Cardiac muscle cell (in vitro differentiated cells and primary cell): ENCODE results near the gene CDK8. TPM values are rescaled to one million over a fixed set of nuclear protein-coding genes. Genes with fewer than 3 reads are reported as not detected.
A peak's percentile ranks its signal among the peaks of the same experiment; 100 is the strongest.
"Not testable (repeated sequence)": the region's sequence is repeated elsewhere in the genome, so short reads cannot be mapped to it uniquely, and the experiment has no call there.

ENCODE experiments used
- DNase-seq, 2 donors: peaks; one replicate each; pipeline versions ENCODE4 v3.0.0 to v3.0.0-alpha.2; 2010 to 2017; ENCODE audit warnings: low read depth in 1 of 2, low spot score in 1 of 2
- H3K27ac ChIP-seq: fragments of 200-600 bp; sonication (generic); 2 replicates; pipeline ENCODE4 v1.5.1; 2016
- H3K27me3 ChIP-seq: fragments of 200-600 bp; sonication (generic); 2 replicates; pipeline ENCODE4 v1.6.0; 2016; ENCODE audit warnings: control low read depth
- H3K36me3 ChIP-seq: fragments of 200-600 bp; sonication (generic); 2 replicates; pipeline ENCODE4 v1.5.1; 2016; ENCODE audit warnings: control low read depth
- H3K4me1 ChIP-seq: fragments of 200-600 bp; sonication (generic); 2 replicates; pipeline ENCODE4 v1.8.1; 2017; ENCODE audit warnings: low read depth, mild to moderate bottlenecking, mixed run types
- H3K4me3 ChIP-seq: fragments of 200-600 bp; sonication (generic); 2 replicates; pipeline ENCODE4 v1.5.1; 2016; ENCODE audit warnings: mild to moderate bottlenecking
- H3K9me3 ChIP-seq: fragments of 200-600 bp; sonication (generic); 2 replicates; pipeline ENCODE4 v1.5.1; 2017; ENCODE audit warnings: low read depth, mild to moderate bottlenecking, control low read depth
- CTCF ChIP-seq: IDR thresholded peaks from 2 replicates; pipeline ENCODE4 v1.5.1; 2012; ENCODE audit warnings: low read depth, mild to moderate bottlenecking, low read length
- polyA plus RNA-seq: library from polyadenylated mRNA; unstranded; fragments of >200 nt; fragmentation: Nextera tagmentation; extraction: Ambion mirVana; gene quantifications from 2 replicates; pipeline ENCODE4 v1.2.1, GENCODE V29; 2016
- total RNA-seq: library from RNA; depleted of rRNA; stranded (reverse); fragments of >200 nt; gene quantifications from 2 replicates; pipeline ENCODE4 v1.2.3, GENCODE V29; 2016

Gene CDK8
- total and polyA plus RNA-seq, 2 experiments from 2014 or later, result 19.8 to 26.7 TPM

DNA sequence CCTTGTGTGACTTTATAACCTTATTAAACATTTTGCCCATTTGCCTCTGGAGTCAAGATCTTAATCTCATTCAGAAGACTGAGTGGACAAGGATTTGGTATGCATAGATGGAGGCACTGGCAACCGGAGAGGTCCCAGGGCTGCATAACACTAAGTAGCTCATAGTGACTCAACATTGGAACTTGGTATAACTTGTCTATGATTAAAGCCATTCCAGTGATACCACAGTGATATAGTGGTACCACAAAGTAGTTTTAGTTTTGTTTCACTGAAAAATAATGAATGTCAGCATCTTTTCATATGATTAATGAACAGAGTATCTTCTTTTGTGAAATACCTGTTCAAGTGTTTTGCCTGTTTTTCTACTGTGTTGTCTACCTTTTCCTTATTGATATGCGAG lies 26.4 kb downstream of the CDK8 start:
- no peak for TF ChIP-seq CTCF
- DNase-seq, result peak in 1 of 2 donors; percentile 9
- Histone ChIP-seq H3K27ac (no peak overlapping the region), H3K27me3 (no peaks in the 10 kb centered on the region), H3K36me3 (no peaks in the 10 kb centered on the region), H3K4me3 (no peak overlapping the region), H3K9me3 (no peaks in the 10 kb centered on the region), H3K4me1 (no peaks in the 10 kb centered on the region)

- TF ChIP-seq CTCF, result no peak
- H3K9me3 ChIP-seq, result no peaks in the 10 kb centered on the region
- no peaks in the 10 kb centered on the region for H3K36me3 ChIP-seq
- no peak overlapping the region for H3K4me3 ChIP-seq
- no peaks in the 10 kb centered on the region for H3K4me1 ChIP-seq
- peak in 1 of 2 donors; percentile 11 for DNase-seq
- no peaks in the 10 kb centered on the region for H3K27me3 ChIP-seq
- H3K27ac ChIP-seq, result no peak overlapping the region
Measured at GRCh38 chr13:26280822-26281221, 26.9 kb downstream of the CDK8 start.

- not testable (repeated sequence) for DNase-seq, H3K9me3 ChIP-seq, H3K36me3 ChIP-seq, H3K4me3 ChIP-seq, H3K4me1 ChIP-seq, H3K27me3 ChIP-seq, H3K27ac ChIP-seq
Measured at GRCh38 chr13:26285911-26286310, 32.0 kb downstream of the CDK8 start.

GRCh38 chr13:26288838-26289237 lies 34.9 kb downstream of the CDK8 start:
- H3K27me3 ChIP-seq, H3K4me1 ChIP-seq, H3K4me3 ChIP-seq, H3K9me3 ChIP-seq, H3K27ac ChIP-seq, H3K36me3 ChIP-seq, DNase-seq: not testable (repeated sequence)

- Histone ChIP-seq H3K9me3 (no peaks in the 10 kb centered on the region), H3K4me1 (no peaks in the 10 kb centered on the region), H3K27me3 (no peaks in the 10 kb centered on the region), H3K27ac (no peak overlapping the region), H3K36me3 (no peaks in the 10 kb centered on the region), H3K4me3 (no peak overlapping the region)
- no peak for TF ChIP-seq CTCF
- DNase-seq, result no peak
Measured at GRCh38 chr13:26295812-26296211, 41.9 kb downstream of the CDK8 start.

- peak in 1 of 2 donors; percentile 1 for DNase-seq
- H3K9me3 ChIP-seq, result no peaks in the 10 kb centered on the region
- no peak overlapping the region for H3K27ac ChIP-seq
- no peaks in the 10 kb centered on the region for H3K27me3 ChIP-seq
- no peaks in the 10 kb centered on the region for H3K4me1 ChIP-seq
- TF ChIP-seq CTCF, result no peak
- no peak overlapping the region for H3K4me3 ChIP-seq
- H3K36me3 ChIP-seq, result no peaks in the 10 kb centered on the region
Measured at GRCh38 chr13:26299168-26299750, 45.3 kb downstream of the CDK8 start.

DNA sequence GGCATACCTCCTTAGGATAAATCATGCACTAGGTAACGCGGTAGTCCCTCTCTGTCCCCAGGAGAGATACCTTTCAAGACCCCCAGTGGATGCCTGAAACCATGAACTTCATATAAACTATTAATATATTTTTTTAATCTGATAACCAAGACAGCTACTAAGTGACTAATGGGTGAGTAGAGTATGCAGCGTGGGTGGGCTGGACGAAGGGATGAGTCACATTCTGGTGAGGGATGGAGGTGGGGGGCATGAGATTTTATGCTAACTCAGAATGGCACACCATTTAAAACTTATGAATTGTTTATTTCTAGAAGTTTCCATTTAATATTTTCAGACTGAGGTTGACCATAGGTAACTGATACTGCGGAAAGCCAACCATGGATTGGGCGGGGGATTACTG lies 46.2 kb downstream of the CDK8 start:
- TF ChIP-seq CTCF, result no peak
- DNase-seq, result peak in 1 of 2 donors; percentile 64
- Histone ChIP-seq H3K4me3 (no peak overlapping the region), H3K27ac (no peak overlapping the region), H3K27me3 (no peaks in the 10 kb centered on the region), H3K4me1 (no peaks in the 10 kb centered on the region), H3K36me3 (no peaks in the 10 kb centered on the region), H3K9me3 (no peaks in the 10 kb centered on the region)
